GM21723 (cell line): ENCODE measurements around the gene RHCE.
"Not testable (repeated sequence)": the region's sequence is repeated elsewhere in the genome, so short reads cannot be mapped to it uniquely, and the experiment has no call there.

Experiments used
- ATAC-seq: cut with Tn5 transposase; IDR thresholded peaks from one replicate; pipeline ENCODE4 v1.9.1; 2021; ENCODE audit warnings: mild to moderate bottlenecking, moderate library complexity; ENCODE audit not compliant: unreplicated experiment

Gene RHCE

DNA sequence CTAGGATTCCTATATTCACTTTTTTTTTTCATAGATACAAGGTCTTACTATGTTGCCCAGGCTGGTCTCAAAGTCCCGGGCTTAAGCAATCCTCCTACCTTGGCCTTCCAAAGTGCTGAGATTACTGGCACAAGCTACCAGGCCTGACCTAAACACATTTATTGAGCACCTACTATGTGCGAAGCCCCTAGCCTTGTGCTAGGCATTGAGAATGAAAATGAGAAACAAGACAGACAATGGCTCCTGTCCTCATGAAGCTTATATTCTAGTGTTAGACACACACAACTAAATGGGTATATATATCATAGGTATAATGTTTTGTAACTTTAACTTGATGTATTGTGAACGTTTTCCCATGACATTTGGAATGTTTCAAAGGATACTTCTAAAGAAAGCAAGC is 71.0 kb downstream of the RHCE start:
- ATAC-seq: no peak

DNA sequence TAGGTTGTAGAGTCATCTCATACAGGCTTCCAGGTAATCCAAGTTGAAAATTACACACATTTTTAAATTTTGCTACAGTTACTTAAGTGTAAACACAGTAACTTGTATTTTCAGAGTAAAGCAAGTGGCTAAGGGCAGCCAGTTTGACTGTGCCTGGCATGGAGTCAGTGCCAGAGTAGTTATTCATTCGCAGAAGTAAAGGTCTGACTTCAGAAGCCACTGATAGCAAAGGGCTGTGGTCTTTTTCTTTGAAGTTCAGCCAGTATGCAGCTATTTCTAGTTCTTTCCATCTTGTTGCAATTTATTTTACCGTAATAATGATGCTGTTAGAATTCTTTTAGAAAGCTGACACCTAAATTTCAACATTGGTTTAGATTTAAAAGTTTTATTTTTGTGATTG is 73.1 kb downstream of the RHCE start:
- ATAC-seq: no peak

DNA sequence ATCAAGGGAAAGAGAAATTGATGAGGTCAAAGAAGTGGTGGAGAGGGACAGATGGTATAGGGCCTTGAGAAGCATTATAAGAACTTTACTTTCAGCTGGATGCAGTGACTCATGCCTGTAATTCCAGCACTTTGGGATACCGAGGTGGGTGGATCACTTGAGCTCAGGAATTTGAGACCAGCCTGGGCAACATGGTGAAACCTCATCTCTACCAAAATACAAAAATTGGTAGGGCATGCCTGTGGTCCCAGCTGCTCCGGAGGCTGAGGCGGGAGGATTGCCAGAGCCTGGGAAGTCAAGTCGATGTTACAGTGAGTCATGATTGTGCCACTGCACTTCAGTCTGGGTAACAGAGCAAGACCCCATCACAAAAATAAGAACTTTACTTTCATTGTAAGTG is 76.8 kb downstream of the RHCE start:
- ATAC-seq: no peak

DNA sequence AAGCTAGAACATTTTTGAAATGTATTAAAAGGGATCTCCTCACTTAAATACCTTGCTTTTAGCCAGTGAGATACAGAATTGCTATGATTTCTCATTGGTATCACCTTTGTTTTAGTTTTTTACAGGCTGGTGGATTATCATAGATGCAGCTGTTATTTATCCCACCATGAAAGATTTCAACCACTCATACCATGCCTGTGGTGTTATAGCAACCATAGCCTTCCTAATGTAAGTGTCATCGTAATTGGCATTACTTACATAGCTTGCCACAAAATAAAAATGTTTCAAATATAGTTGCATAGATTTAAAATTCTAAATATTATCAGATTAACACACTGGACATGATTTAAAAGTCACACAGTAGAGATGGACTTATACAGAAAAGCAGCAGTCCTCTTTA is 77.8 kb downstream of the RHCE start:
- ATAC-seq: no peak

DNA sequence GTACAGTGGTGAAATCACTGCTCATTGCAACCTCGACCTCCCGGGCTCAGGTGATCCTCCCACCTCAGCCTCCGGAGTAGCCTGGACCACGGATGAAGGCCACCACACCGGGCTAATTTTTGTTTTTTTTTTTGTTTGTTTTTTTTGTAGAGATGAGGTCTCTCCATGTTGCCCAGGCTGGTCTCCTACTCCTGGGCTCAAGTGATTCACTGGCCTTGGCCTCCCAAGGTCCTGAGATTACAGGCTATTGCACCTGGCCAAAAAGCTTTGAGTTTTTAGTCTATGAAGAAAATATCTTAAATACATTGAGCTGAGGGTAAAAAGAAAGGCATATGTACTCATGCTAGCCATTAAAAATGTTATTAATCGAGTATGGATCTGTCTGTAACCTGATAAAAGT is 78.9 kb downstream of the RHCE start:
- ATAC-seq: no peak

DNA sequence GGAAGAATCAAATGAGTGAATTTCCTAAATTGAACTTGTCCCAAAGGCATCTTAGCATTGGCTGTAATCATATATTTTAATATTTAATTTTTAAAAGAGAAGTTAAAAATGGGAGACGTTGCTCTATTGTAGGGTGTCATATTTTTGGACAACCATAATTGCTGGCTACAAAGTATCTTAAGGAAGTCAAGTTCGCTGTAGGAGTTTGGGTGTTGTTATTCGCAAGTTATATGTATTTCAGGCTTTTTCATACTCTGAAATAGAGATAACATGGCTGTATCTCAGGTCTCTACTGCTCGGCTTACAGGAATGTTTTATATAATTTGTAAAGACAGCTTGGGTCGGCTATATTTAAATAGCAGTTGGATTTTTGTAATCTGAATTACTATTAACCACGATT is 81.6 kb downstream of the RHCE start:
- no peak for ATAC-seq

DNA sequence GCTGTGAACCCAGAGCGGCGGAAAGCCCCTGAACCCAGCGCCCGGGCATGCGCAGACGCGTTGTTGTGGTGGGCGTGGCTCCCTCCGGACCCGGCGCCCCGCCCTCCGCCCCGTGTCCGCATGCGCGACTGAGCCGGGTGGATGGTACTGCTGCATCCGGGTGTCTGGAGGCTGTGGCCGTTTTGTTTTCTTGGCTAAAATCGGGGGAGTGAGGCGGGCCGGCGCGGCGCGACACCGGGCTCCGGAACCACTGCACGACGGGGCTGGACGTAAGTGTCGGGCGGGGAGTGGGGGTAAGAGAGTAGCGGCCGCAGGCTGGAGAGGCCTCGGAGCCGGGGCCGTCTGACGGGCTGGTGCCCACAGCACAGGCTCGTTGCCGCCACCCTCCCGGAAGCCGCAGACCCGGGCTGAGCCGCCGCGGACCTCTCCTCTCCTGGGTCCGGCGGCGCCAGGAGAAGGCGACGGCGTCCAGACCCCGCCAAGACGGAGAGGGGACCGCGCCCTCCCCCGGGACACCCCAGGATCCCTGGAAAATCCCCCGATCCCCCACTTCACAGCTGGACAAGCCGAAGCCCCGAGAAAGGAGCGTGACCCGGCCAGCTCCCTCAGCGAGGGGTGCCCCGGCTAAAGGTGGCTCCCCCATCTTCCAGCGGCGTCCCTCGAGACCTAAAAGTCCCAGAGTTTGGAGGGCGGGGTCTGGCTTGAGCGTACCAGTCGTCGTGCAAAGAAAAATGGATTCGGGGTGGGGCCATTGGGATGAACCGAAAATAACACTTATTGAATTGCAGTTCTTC is 82.2 kb downstream of the RHCE start, which contains the start of gene TMEM50A:
Gene TMEM50A (plus strand): TSS at position 147 of the 794 bp plus-strand sequence. CDS start 2,153 bp downstream, outside the sequence.
- peak; percentile 54 for ATAC-seq

DNA sequence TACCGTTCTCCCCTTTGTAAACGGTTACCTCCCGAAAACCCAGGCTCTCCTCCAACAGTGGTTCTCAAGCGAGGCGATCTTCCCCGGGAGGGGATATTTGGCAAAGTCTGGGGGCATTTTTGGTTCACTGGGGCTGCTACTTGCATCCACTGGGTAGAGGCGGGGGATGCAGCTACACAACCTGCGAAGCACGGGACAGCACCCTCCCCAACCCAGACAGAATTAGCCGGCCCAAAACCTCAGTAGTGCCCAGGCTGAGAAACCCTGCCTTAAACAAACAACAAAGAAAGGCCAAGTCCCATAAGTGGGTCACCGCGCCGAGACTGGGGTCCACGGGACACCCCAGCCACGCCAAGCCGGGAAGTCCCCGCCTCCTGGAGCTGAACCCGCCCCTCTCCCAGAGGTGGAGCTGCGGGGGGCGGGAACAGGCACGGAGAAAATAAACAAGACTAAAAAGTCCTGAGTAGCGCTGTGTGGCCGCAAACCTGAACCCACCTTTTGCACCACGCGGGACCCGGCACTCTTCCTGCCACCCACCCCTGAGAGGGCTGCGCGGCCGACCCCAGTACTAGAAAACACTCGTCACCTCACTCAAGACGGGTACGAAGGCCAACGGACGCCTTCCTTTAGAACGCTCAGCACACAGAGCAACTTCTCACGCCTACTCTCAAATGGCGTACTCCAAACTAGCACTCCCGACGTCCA is 83.0 kb downstream of the RHCE start:
- peak; percentile 49 for ATAC-seq

DNA sequence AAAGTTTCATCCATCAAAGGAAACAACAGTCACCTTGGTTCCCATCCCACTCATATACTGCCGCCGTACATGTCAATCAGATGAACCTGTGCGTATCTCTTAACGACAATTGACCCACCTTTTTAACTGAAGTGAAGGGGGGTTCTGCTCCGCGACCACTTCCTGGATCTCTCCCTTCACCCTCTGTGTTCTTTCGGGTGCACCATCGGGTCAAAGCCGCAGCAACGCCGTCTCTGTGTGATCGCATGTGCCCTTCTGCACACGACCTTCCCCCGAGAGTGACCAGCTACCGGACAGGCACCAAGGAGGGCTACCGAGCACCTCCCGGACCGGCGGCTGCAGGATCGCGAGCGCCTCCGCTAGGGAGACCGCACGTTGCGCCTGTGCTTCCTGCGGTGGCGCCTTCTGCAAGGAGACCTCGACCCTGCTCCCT is 83.7 kb downstream of the RHCE start:
- peak; percentile 40 for ATAC-seq

DNA sequence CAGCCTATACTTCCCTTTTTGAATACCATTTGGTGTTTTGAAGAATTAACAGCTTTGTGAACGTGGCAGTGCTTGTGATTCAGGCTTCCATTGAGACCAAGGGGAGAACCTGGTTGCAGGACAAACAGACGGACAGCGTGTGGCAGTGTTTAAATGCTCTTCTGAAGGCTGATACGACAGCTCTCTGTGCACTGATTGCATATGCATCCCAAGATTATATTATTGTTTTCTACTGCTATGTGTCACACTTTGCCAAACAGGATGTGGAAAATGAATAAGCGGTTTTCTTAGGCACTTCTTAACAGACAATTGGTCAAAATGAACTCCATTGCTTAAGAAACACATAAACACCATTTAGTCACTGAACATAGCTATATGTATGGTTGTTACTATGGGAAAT is 90.7 kb downstream of the RHCE start:
- not testable (repeated sequence) for ATAC-seq

DNA sequence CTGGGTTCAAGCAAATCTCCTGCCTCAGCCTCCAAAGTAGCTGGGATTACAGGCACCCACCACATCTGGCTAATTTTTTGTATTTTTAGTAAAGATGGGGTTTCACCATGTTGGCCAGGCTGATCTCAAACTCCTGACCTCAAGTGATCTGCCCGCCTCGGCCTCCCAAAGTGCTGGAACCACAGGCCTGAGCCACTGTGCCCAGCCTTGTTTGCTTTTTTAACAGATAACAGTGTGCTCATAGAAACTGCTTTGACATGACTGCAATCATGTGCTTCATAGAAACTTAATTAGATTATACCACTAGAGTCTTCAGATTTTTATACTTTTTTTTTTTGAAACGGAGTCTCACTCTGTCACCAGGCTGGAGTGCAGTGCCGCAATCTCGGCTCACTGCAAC is 91.3 kb downstream of the RHCE start:
- not testable (repeated sequence) for ATAC-seq

DNA sequence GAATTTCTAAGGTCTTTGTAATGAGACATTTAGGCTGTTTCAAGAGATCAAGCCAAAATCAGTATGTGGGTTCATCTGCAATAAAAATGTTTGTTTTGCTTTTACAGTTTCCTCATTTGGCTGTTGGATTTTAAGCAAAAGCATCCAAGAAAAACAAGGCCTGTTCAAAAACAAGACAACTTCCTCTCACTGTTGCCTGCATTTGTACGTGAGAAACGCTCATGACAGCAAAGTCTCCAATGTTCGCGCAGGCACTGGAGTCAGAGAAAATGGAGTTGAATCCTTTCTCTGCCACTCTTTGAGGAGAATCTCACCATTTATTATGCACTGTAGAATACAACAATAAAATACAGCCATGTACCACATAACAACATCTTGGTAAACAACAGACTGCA is 91.8 kb downstream of the RHCE start:
- ATAC-seq: not testable (repeated sequence)

DNA sequence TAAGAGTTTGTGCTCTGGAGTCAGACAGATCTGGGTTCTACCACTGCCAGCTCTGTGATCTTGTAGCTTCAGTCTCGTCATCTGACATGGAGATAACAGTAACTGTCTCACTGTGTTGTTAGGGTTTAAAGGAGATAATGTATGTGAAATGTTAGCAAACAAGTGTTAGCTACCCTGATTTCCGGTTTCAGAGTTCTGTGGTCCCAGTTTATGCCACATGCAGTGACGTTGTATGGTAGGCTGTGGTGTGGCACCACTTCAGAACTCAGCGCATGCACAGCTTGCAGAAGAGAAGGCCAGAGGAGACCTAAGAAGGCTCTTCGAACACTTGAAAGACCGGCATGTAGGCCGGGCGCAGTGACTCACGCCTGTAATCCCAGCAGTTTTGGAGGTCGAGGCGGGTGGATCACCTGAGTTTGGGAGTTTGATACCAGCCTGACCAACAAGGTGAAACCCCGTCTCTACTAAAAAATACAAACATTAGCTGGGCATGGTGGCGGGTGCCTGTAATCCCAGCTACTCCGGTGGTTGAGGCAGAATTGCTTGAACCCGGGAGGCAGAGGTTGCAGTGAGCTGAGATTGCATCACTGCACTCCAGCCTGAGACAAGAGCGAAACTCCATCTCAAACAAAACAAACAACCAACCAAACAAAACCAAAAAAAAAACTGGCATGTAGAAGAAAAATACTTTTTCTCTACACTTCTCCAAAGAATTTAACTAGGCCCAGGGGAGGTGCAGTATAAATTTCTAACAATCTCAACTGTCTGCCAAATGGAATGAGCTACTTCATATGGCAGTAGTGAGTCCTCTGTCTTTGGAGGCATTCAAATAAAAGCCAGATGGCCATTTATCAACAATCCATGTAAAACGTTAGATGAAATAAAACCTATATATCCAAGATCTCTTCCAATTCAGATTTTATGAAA is 92.5 kb downstream of the RHCE start:
- ATAC-seq: not testable (repeated sequence)

DNA sequence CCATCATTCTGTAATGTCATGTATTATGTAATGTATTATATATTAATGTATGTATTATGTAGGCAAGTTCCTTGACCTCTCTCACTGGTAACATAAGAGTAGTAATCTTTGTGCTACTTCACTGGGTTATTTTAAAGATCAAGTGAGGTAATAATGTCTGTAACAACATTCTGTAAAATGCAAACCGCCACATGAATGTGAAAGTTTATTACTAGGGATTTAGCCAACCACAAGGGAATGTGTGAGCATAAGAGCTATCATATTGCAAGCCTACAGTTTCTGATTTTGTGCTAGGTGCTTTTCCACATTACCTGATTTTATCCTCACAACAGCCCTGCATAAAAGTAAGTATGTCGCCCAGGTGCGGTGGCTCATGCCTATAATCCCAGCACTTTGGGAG is 96.2 kb downstream of the RHCE start:
- not testable (repeated sequence) for ATAC-seq

DNA sequence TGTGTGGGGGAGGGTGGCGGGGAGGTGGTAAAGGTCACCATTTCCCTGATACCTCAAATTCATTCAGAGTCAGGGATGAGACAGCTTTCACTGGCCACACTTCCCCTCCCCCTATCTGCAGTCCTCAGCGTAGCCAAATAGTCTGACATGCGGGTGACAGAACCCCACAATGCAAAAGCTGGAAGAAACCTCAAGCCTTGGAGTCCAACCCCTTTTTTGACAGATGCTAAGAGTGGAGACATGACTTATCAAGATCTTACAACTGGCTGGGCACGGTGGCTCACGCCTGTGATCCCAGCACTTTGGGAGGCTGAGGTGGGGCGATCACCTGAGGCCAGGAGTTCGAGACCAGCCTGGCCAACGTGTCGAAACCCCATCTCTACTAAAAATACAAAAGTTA is 98.5 kb downstream of the RHCE start:
- ATAC-seq: not testable (repeated sequence)

DNA sequence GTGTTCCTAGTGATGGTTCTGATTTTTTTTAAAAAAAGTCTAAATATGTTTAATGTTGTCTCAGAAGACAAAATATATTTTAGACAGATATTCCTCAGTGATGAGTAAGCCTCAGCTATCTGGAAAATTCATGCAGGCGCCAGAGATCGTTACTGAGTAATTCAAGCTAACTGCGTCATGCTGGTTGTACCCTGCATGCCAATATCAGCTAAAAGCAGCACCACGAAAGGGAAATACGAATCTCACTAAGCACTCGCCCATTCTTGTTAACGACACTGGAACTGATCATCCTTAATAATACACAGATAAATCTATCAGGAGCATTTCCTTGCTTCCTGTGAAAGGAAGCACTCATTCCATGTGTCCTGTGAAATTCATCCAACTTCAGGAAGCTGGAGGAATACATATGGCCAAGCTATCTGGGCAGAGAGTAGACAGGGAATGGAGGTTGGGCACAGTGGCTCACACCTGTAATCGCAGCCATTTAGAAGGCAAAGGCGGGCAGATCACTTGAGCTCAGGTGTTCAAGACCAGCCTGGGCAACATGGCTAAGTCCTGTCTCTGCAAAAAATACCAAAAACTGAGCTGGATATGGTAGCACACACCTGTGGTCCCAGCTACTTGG is 100.2 kb downstream of the RHCE start:
- ATAC-seq: not testable (repeated sequence)

DNA sequence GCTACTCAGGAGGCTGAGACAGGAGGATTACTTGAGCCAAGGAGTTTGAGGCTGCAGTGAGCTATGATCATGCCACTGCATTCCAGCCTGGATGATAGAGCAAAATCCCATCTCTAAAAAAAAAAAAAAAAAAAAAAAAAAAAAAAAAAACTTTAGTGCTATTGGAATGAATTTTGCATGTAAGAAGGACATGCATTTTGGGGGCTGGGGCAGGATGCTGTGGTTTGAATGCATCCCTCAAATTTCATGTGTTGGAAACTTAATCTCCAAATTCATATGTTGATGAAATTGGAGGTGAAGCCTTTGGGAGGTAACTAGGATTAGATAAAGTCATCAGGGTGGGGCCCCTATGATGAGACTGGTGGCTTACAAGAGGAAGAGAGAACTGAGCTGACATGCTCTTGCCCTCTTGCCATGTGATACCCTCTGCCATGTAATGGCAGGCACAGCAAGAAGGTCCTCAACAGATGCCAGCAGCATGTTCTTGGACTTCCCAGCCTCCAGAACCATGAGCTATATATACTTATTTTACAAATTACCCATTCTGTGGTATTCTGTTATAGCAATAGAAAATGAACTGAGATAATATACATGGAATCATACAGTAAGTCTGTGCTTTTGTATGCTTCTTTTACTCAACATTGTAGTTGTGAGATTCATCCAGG is 107.7 kb downstream of the RHCE start:
- not testable (repeated sequence) for ATAC-seq
